ENCODE data around the gene C1orf35. TPM values are rescaled to one million over a fixed set of nuclear protein-coding genes. Genes with fewer than 3 reads are reported as not detected.
A peak's percentile ranks its signal among the peaks of the same experiment; 100 is the strongest.

Gene C1orf35
- total and polyA plus RNA-seq, 9 of the 15 experiments (the other 6 are each of a cell fraction or from before 2014, with no cell fraction given): 3.2 to 48.7 (median 12.5) TPM

GRCh38 chr1:228109073-228109961, 6.2 kb upstream of the C1orf35 start, which contains the start of gene MRPL55 (continued):
- TF ChIP-seq GABPB1 (CRISPR knock-in tag; IDR thresholded peaks at IDR 0.05) (peak; percentile 67), ZBTB1 (CRISPR knock-in tag; IDR thresholded peaks at IDR 0.05; ENCODE audit: borderline replicate concordance, low read depth) (peak; percentile 63; the same call in 1 of the 2 replicates), SUPT5H (IDR thresholded peaks at IDR 0.05) (peak; percentile 96), PHB2 (IDR thresholded peaks at IDR 0.05; ENCODE audit: low read depth) (peak; percentile 9; the same call in 1 of the 2 replicates), CHD2 (IDR thresholded peaks at IDR 0.05; ENCODE audit: low read depth, low read length) (peak; percentile 53; the same call in 1 of the 2 replicates), ZNF217 (CRISPR knock-in tag; IDR thresholded peaks at IDR 0.05) (no peak), GATAD2B (IDR thresholded peaks at IDR 0.05; ENCODE audit: borderline replicate concordance) (no peak), DDX20 (tag; IDR thresholded peaks at IDR 0.05; ENCODE audit: low read depth) (no peak), OTX1 (CRISPR knock-in tag; IDR thresholded peaks at IDR 0.05) (peak; percentile 22; the same call in 1 of the 2 replicates), CEBPZ (IDR thresholded peaks at IDR 0.05; ENCODE audit: borderline replicate concordance, low read depth, low read length) (0 out of 2 replicates have a peak, but pooled peaks have one; percentile 6), ZNF133 (CRISPR knock-in tag; IDR thresholded peaks at IDR 0.05) (peak; percentile 31; the same call in 1 of the 2 replicates), ESRRB (CRISPR knock-in tag; IDR thresholded peaks at IDR 0.05; ENCODE audit: borderline replicate concordance) (no peak), ZNF695 (CRISPR knock-in tag; IDR thresholded peaks at IDR 0.05) (no peak), POLR3A (IDR thresholded peaks at IDR 0.05; ENCODE audit: borderline replicate concordance, extremely low read depth, insufficient read depth, insufficient read length) (no peak), GATAD2A (IDR thresholded peaks at IDR 0.05) (peak; percentile 85)
- TF ChIP-seq, protein P1, sequence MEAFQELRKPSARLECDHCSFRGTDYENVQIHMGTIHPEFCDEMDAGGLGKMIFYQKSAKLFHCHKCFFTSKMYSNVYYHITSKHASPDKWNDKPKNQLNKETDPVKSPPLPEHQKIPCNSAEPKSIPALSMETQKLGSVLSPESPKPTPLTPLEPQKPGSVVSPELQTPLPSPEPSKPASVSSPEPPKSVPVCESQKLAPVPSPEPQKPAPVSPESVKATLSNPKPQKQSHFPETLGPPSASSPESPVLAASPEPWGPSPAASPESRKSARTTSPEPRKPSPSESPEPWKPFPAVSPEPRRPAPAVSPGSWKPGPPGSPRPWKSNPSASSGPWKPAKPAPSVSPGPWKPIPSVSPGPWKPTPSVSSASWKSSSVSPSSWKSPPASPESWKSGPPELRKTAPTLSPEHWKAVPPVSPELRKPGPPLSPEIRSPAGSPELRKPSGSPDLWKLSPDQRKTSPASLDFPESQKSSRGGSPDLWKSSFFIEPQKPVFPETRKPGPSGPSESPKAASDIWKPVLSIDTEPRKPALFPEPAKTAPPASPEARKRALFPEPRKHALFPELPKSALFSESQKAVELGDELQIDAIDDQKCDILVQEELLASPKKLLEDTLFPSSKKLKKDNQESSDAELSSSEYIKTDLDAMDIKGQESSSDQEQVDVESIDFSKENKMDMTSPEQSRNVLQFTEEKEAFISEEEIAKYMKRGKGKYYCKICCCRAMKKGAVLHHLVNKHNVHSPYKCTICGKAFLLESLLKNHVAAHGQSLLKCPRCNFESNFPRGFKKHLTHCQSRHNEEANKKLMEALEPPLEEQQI (IDR thresholded peaks at IDR 0.05): no peak
- TF ChIP-seq, protein P2, sequence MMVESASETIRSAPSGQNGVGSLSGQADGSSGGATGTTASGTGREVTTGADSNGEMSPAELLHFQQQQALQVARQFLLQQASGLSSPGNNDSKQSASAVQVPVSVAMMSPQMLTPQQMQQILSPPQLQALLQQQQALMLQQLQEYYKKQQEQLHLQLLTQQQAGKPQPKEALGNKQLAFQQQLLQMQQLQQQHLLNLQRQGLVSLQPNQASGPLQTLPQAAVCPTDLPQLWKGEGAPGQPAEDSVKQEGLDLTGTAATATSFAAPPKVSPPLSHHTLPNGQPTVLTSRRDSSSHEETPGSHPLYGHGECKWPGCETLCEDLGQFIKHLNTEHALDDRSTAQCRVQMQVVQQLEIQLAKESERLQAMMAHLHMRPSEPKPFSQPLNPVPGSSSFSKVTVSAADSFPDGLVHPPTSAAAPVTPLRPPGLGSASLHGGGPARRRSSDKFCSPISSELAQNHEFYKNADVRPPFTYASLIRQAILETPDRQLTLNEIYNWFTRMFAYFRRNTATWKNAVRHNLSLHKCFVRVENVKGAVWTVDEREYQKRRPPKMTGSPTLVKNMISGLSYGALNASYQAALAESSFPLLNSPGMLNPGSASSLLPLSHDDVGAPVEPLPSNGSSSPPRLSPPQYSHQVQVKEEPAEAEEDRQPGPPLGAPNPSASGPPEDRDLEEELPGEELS (CRISPR knock-in tag; IDR thresholded peaks at IDR 0.05; ENCODE audit: borderline replicate concordance): peak; percentile 30; the same call in 1 of the 2 replicates
- TF ChIP-seq, protein P3, sequence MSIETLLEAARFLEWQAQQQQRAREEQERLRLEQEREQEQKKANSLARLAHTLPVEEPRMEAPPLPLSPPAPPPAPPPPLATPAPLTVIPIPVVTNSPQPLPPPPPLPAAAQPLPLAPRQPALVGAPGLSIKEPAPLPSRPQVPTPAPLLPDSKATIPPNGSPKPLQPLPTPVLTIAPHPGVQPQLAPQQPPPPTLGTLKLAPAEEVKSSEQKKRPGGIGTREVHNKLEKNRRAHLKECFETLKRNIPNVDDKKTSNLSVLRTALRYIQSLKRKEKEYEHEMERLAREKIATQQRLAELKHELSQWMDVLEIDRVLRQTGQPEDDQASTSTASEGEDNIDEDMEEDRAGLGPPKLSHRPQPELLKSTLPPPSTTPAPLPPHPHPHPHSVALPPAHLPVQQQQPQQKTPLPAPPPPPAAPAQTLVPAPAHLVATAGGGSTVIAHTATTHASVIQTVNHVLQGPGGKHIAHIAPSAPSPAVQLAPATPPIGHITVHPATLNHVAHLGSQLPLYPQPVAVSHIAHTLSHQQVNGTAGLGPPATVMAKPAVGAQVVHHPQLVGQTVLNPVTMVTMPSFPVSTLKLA (conservative IDR thresholded peaks at IDR 0.05): peak; percentile 82 to 92
